GM13976 (cell line): ENCODE measurements around the gene DCST1.

Experiments used
- DNase-seq: peaks from one replicate; pipeline ENCODE4 v3.0.0; 2012; ENCODE audit warnings: low spot score
- CTCF ChIP-seq: IDR thresholded peaks from 2 replicates; pipeline ENCODE4 v1.5.1; 2012; ENCODE audit warnings: borderline replicate concordance, mild to moderate bottlenecking; ENCODE audit not compliant: insufficient read depth; ENCODE audit errors: extremely low read depth, missing control alignments, control extremely low read depth
- in situ Hi-C: fragments of 300-500 bp; cut with MboI; formaldehyde crosslinking; loops from one replicate; pipeline ENCODE4 v1.12.0; 2022; ENCODE audit warnings: low sequenced_read_pairs, mixed read lengths, inconsistent platforms; ENCODE audit not compliant: unreplicated experiment

The DCST1 gene

GRCh38 chr1:155034318-155035208 is 939 bp downstream of the DCST1 start:
- in situ Hi-C loops, result no loop called here
- no peak for TF ChIP-seq CTCF

GRCh38 chr1:155035936-155036335 is 2.3 kb downstream of the DCST1 start:
- no peak for TF ChIP-seq CTCF
- no peak for DNase-seq
- in situ Hi-C loops, result no loop called here

More at GRCh38 chr1:155034318-155035208, 939 bp downstream of the DCST1 start:
- no peak for DNase-seq

DNA sequence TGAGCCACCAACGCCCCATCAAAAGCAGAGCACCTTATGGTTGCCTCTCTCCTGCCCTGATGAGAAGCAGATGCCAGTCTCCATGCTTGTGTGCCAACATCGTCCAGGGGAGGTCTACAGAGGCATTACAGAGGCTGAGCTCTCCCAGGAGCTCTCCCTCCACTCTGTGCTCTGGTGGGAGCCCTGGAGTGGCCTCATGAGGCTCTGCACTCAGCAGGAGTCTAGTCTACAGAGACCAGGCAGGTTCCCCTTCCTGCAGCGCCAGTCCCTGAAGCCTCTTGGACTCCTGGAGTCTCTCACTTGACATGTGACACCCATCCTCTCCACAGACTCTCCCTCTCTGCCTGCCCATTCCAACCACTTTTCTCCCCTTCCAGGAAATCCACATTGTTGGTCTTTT is 3.4 kb downstream of the DCST1 start:
- no peak for TF ChIP-seq CTCF
- in situ Hi-C loops, result no loop called here
- DNase-seq, result no peak

- in situ Hi-C loops, result no loop called here
- no peak for TF ChIP-seq CTCF
- DNase-seq, result no peak
These were observed 4.3 kb downstream of the DCST1 start for GRCh38 chr1:155037851-155038441.

DNA sequence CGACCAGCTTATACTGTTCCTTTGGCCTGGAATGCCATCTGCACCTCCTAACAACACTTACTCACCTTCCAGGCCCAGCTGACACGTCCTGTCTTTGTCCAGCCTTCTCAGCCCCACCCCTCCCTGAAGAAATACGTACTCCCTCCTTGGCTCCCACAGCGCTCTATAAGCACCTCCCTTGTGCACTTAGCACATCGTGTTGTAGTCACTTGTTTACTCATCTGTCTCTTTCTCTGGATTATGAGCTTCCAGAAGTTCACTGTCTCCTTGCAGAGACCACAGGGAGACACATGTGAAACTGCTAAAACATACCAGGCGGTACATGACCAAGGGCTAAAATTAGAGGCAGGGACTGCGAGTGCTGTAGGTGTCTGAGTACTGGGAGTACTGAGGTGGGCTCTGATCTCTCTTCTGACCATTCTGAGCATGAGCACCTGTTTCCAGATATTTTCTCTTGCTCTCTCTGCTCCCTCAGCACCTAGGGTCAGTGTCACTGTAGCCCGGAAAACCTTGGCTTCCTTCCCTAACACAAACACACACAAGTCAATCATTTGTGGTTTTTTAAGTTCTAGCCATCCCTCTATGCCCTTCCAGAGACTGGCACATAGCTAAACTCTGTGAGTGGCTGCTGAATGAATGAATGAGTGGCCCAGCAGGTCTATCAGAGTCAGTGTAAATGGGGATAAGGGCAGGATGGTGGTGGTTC is 5.1 kb downstream of the DCST1 start:
- in situ Hi-C loops, result no loop called here
- TF ChIP-seq CTCF, result no peak
- DNase-seq, result no peak

DNA sequence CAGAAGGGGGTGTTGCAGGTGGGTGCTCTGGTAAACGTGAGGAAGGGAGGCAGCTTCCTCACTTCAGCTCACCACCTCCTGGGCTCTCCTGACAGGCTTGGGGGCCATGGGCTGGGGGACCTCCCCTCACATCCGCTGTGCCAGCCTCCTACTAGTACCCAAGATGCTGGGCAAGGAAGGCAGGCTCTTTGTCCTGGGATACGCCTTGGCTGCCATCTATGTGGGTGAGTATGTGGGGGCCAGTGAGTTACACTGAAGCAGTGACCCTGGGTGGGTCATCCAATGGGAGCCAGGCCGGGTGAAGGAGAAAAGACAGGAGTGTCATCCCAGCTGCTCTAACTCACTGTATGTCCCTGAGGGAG is 5.7 kb downstream of the DCST1 start:
- no peak for TF ChIP-seq CTCF
- in situ Hi-C loops, result no loop called here
- DNase-seq, result no peak
